GM23338 (cell line): ENCODE measurements around the gene ARAF. TPM values are rescaled to one million over a fixed set of nuclear protein-coding genes. Genes with fewer than 3 reads are reported as not detected.

ENCODE experiments used
- ATAC-seq: fragments of 200-7000 bp; cut with Tn5 transposase; 3 replicates; pipeline ENCODE4 v1.9.1; 2020
- DNase-seq: peaks from one replicate; pipeline ENCODE4 v3.0.0-alpha.2; 2015; ENCODE audit warnings: low spot score
- H2AFZ ChIP-seq: fragments of 200-600 bp; sonication (generic); 2 replicates; pipeline ENCODE4 v1.8.0; 2016; ENCODE audit warnings: antibody characterized with exemption, mild to moderate bottlenecking, moderate library complexity
- H3F3A ChIP-seq: fragments of 200-600 bp; sonication (generic); replicated peaks from 2 replicates; pipeline ENCODE4 v1.8.0; 2017; ENCODE audit warnings: antibody characterized with exemption, mixed run types, low read depth
- H3K27ac ChIP-seq: fragments of 200-600 bp; sonication (generic); 2 replicates; pipeline ENCODE4 v1.6.1; 2016; ENCODE audit warnings: low read depth
- H3K27me3 ChIP-seq: fragments of 200-600 bp; sonication (generic); 2 replicates; pipeline ENCODE4 v1.8.0; 2016; ENCODE audit warnings: mild to moderate bottlenecking, mixed run types, moderate library complexity; ENCODE audit not compliant: insufficient read depth
- H3K36me3 ChIP-seq: fragments of 200-600 bp; sonication (generic); 2 replicates; pipeline ENCODE4 v1.8.0; 2016; ENCODE audit warnings: mild to moderate bottlenecking; ENCODE audit not compliant: insufficient read depth
- H3K4me1 ChIP-seq: fragments of 200-600 bp; sonication (generic); 2 replicates; pipeline ENCODE4 v1.8.0; 2016; ENCODE audit warnings: mild to moderate bottlenecking, moderate library complexity; ENCODE audit not compliant: insufficient read depth
- H3K4me2 ChIP-seq: fragments of 200-600 bp; sonication (generic); 2 replicates; pipeline ENCODE4 v1.7.1; 2017; ENCODE audit warnings: mixed run types
- H3K4me3 ChIP-seq: fragments of 200-600 bp; sonication (generic); 2 replicates; pipeline ENCODE4 v1.6.1; 2016; ENCODE audit warnings: mixed run types
- H3K79me2 ChIP-seq: fragments of 200-600 bp; sonication (generic); replicated peaks from 2 replicates; pipeline ENCODE4 v1.8.0; 2017; ENCODE audit warnings: mild to moderate bottlenecking; ENCODE audit not compliant: insufficient read depth
- H3K9me2 ChIP-seq: fragments of 200-600 bp; sonication (generic); 2 replicates; pipeline ENCODE4 v1.8.0; 2017; ENCODE audit not compliant: insufficient read depth
- H4K20me1 ChIP-seq: fragments of 200-600 bp; sonication (generic); replicated peaks from 2 replicates; pipeline ENCODE4 v1.8.0; 2017; ENCODE audit warnings: mild to moderate bottlenecking; ENCODE audit not compliant: insufficient read depth
- H3K27ac Mint-ChIP-seq: 2 replicates; pipeline ENCODE4 v1.8.0; 2020; ENCODE audit warnings: inconsistent platforms, mild to moderate bottlenecking, moderate library complexity, mixed read lengths
- H3K27me3 Mint-ChIP-seq: 3 replicates; pipeline ENCODE4 v1.8.0; 2022; ENCODE audit warnings: low read depth, mild to moderate bottlenecking, moderate library complexity, mixed read lengths, inconsistent platforms; ENCODE audit not compliant: insufficient read depth, poor library complexity
- H3K36me3 Mint-ChIP-seq: 3 replicates; pipeline ENCODE4 v1.8.0; 2021; ENCODE audit warnings: low read depth, mild to moderate bottlenecking, inconsistent platforms, moderate library complexity, mixed read lengths
- H3K4me1 Mint-ChIP-seq: 3 replicates; pipeline ENCODE4 v1.8.0; 2020; ENCODE audit warnings: mild to moderate bottlenecking, inconsistent platforms, mixed read lengths
- H3K4me3 Mint-ChIP-seq: 3 replicates; pipeline ENCODE4 v1.8.0; 2021; ENCODE audit warnings: moderate library complexity, mild to moderate bottlenecking, inconsistent platforms, mixed read lengths
- H3K9me3 Mint-ChIP-seq: 3 replicates; pipeline ENCODE4 v1.8.0; 2020; ENCODE audit warnings: moderate library complexity, mild to moderate bottlenecking, inconsistent platforms, mixed read lengths
- CREB1 ChIP-seq: fragments of 250-450 bp; sonication (Bioruptor Pico); IDR thresholded peaks from 2 replicates; pipeline ENCODE4 v1.5.0; 2020; ENCODE audit warnings: low read depth, mild to moderate bottlenecking, moderate library complexity
- EZH2 ChIP-seq: fragments of 200-600 bp; sonication (generic); IDR thresholded peaks from one replicate; pipeline ENCODE4 v1.8.0; 2017; ENCODE audit warnings: antibody characterized with exemption, mild to moderate bottlenecking, low read depth; ENCODE audit not compliant: unreplicated experiment
- EZH2phosphoT487 ChIP-seq: fragments of 200-600 bp; sonication (generic); IDR thresholded peaks from one replicate; pipeline ENCODE4 v1.8.1; 2018; ENCODE audit warnings: antibody characterized with exemption; ENCODE audit not compliant: unreplicated experiment
- JUNB ChIP-seq: IDR thresholded peaks from one replicate; pipeline ENCODE4 v1.6.1; 2016; ENCODE audit warnings: antibody characterized with exemption; ENCODE audit not compliant: unreplicated experiment
- NANOG ChIP-seq: IDR thresholded peaks from 2 replicates; pipeline ENCODE4 v1.6.1; 2016; ENCODE audit warnings: antibody characterized with exemption, borderline replicate concordance
- POLR2AphosphoS5 ChIP-seq: IDR thresholded peaks from 2 replicates; pipeline ENCODE4 v1.6.1; 2016; ENCODE audit warnings: antibody characterized with exemption, low read depth
- polyA plus RNA-seq: library from polyadenylated mRNA; unstranded; fragments of >200 nt; fragmentation: Nextera tagmentation; extraction: Ambion mirVana; gene quantifications from 2 replicates; pipeline ENCODE4 v1.2.1, GENCODE V29; 2016
- total RNA-seq: library from RNA; depleted of rRNA; stranded (reverse); fragments of >200 nt; shearing (Covaris generic); gene quantifications from 2 replicates; pipeline ENCODE4 v1.2.3, GENCODE V29; 2014
- TF ChIP-seq, protein P1 (sequence below): fragments of 250-450 bp; sonication (Bioruptor Pico); IDR thresholded peaks from 2 replicates; pipeline ENCODE4 v1.5.0; 2020; ENCODE audit warnings: mild to moderate bottlenecking, moderate library complexity
- TF ChIP-seq, protein P2 (sequence below): IDR thresholded peaks from 2 replicates; pipeline ENCODE4 v1.6.1; 2016; ENCODE audit warnings: antibody characterized with exemption
- TF ChIP-seq, protein P3 (sequence below): IDR thresholded peaks from one replicate; pipeline ENCODE4 v1.6.1; 2018; ENCODE audit warnings: antibody characterized with exemption; ENCODE audit not compliant: unreplicated experiment
- TF ChIP-seq, protein P4 (sequence below), 2 experiments: fragments of 200-600 bp in 1 of 2; sonication (generic) in 1 of 2; conservative IDR thresholded peaks; 2 replicates each; pipeline versions ENCODE4 v1.5.1 to v1.6.1; 2016 to 2017; ENCODE audit warnings: antibody characterized with exemption in 2 of 2, low read depth in 2 of 2, mild to moderate bottlenecking in 2 of 2, moderate library complexity in 1 of 2

ARAF gene
- total and polyA plus RNA-seq, 2 experiments from 2014 or later: 28.2 to 43.9 TPM

DNA sequence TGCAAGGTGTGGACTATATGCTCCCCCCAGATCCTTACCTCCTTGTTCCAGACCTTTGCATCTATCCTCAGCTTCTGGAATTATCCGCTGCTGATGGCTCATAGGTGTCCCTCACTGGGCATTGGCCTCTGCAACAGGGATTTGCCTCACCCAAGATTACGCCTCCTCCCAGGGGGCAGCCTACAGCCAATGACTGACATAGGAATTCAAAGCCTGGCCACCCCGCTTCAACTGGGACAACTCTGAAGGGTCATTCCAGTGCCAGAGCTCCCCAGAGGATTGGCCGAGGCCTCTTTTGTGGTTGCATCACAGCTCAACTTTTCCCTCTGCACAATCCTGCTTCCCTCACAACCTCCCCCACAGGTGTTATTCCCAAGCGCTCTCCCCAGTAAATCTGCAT, 53.6 kb downstream of the ARAF start (continued):
- TF ChIP-seq, protein P1, sequence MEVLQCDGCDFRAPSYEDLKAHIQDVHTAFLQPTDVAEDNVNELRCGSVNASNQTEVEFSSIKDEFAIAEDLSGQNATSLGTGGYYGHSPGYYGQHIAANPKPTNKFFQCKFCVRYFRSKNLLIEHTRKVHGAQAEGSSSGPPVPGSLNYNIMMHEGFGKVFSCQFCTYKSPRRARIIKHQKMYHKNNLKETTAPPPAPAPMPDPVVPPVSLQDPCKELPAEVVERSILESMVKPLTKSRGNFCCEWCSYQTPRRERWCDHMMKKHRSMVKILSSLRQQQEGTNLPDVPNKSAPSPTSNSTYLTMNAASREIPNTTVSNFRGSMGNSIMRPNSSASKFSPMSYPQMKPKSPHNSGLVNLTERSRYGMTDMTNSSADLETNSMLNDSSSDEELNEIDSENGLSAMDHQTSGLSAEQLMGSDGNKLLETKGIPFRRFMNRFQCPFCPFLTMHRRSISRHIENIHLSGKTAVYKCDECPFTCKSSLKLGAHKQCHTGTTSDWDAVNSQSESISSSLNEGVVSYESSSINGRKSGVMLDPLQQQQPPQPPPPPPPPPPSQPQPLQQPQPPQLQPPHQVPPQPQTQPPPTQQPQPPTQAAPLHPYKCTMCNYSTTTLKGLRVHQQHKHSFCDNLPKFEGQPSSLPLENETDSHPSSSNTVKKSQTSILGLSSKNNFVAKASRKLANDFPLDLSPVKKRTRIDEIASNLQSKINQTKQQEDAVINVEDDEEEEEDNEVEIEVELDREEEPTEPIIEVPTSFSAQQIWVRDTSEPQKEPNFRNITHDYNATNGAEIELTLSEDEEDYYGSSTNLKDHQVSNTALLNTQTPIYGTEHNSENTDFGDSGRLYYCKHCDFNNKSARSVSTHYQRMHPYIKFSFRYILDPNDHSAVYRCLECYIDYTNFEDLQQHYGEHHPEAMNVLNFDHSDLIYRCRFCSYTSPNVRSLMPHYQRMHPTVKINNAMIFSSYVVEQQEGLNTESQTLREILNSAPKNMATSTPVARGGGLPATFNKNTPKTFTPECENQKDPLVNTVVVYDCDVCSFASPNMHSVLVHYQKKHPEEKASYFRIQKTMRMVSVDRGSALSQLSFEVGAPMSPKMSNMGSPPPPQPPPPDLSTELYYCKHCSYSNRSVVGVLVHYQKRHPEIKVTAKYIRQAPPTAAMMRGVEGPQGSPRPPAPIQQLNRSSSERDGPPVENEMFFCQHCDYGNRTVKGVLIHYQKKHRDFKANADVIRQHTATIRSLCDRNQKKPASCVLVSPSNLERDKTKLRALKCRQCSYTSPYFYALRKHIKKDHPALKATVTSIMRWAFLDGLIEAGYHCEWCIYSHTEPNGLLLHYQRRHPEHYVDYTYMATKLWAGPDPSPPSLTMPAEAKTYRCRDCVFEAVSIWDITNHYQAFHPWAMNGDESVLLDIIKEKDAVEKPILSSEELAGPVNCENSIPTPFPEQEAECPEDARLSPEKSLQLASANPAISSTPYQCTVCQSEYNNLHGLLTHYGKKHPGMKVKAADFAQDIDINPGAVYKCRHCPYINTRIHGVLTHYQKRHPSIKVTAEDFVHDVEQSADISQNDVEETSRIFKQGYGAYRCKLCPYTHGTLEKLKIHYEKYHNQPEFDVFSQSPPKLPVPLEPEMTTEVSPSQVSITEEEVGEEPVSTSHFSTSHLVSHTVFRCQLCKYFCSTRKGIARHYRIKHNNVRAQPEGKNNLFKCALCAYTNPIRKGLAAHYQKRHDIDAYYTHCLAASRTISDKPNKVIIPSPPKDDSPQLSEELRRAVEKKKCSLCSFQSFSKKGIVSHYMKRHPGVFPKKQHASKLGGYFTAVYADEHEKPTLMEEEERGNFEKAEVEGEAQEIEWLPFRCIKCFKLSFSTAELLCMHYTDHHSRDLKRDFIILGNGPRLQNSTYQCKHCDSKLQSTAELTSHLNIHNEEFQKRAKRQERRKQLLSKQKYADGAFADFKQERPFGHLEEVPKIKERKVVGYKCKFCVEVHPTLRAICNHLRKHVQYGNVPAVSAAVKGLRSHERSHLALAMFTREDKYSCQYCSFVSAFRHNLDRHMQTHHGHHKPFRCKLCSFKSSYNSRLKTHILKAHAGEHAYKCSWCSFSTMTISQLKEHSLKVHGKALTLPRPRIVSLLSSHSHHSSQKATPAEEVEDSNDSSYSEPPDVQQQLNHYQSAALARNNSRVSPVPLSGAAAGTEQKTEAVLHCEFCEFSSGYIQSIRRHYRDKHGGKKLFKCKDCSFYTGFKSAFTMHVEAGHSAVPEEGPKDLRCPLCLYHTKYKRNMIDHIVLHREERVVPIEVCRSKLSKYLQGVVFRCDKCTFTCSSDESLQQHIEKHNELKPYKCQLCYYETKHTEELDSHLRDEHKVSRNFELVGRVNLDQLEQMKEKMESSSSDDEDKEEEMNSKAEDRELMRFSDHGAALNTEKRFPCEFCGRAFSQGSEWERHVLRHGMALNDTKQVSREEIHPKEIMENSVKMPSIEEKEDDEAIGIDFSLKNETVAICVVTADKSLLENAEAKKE (CRISPR knock-in tag): no peak
- TF ChIP-seq, protein P2, sequence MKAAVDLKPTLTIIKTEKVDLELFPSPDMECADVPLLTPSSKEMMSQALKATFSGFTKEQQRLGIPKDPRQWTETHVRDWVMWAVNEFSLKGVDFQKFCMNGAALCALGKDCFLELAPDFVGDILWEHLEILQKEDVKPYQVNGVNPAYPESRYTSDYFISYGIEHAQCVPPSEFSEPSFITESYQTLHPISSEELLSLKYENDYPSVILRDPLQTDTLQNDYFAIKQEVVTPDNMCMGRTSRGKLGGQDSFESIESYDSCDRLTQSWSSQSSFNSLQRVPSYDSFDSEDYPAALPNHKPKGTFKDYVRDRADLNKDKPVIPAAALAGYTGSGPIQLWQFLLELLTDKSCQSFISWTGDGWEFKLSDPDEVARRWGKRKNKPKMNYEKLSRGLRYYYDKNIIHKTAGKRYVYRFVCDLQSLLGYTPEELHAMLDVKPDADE: no peak

DNA sequence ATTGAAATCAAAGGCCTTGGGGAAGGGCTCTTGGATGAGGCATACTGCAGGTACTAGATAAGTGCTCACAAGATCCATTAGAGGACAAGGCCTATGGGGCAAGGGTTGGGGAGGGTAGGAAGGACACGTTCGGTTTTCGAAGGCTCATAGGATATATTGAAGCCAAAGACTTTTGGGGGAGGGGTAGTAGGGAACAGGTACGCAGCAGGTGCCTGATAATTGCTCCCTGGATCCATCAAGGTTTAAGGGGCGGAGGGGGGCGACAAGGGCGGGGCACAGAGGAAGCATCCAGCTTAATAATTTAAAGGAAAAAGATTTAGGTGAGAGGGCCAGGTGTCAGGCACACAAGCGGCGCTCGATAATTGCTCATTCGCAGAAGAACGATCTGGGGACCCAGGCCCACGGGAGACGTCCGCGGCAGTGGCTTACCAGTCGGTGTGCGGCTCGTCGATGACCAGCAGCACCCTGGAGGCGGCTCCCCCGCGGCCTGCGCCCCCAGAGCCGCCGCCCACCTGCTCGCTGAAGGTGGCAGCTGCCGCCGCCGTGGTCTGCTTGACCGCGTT, 58.0 kb downstream of the ARAF start:
- Histone ChIP-seq H3K79me2 (no peaks in the 10 kb centered on the region), H3K9me2 (no peaks in the 10 kb centered on the region), H3K4me3 (peak overlapping the region; percentile 51), H3K27ac (no peak overlapping the region), H3K27me3 (no peaks in the 10 kb centered on the region), H3K4me1 (no peaks in the 10 kb centered on the region), H2AFZ (no peak overlapping the region), H4K20me1 (no peaks in the 10 kb centered on the region), H3K36me3 (no peaks in the 10 kb centered on the region), H3K4me2 (peak overlapping the region; percentile 67), H3F3A (no peaks in the 10 kb centered on the region)
- Mint-ChIP-seq H3K4me1 (peaks cover 18% of the 10 kb centered on the region), H3K4me3 (peak overlapping the region; percentile 58), H3K27me3 (peaks cover 9% of the 10 kb centered on the region), H3K9me3 (no peaks in the 10 kb centered on the region), H3K36me3 (no peaks in the 10 kb centered on the region), H3K27ac (no peak overlapping the region)
- ATAC-seq: no peak
- DNase-seq: no peak
- no peak for TF ChIP-seq JUNB
- TF ChIP-seq POLR2AphosphoS5: no peak
- TF ChIP-seq NANOG: no peak
- TF ChIP-seq, protein P2: no peak
- TF ChIP-seq, protein P3, sequence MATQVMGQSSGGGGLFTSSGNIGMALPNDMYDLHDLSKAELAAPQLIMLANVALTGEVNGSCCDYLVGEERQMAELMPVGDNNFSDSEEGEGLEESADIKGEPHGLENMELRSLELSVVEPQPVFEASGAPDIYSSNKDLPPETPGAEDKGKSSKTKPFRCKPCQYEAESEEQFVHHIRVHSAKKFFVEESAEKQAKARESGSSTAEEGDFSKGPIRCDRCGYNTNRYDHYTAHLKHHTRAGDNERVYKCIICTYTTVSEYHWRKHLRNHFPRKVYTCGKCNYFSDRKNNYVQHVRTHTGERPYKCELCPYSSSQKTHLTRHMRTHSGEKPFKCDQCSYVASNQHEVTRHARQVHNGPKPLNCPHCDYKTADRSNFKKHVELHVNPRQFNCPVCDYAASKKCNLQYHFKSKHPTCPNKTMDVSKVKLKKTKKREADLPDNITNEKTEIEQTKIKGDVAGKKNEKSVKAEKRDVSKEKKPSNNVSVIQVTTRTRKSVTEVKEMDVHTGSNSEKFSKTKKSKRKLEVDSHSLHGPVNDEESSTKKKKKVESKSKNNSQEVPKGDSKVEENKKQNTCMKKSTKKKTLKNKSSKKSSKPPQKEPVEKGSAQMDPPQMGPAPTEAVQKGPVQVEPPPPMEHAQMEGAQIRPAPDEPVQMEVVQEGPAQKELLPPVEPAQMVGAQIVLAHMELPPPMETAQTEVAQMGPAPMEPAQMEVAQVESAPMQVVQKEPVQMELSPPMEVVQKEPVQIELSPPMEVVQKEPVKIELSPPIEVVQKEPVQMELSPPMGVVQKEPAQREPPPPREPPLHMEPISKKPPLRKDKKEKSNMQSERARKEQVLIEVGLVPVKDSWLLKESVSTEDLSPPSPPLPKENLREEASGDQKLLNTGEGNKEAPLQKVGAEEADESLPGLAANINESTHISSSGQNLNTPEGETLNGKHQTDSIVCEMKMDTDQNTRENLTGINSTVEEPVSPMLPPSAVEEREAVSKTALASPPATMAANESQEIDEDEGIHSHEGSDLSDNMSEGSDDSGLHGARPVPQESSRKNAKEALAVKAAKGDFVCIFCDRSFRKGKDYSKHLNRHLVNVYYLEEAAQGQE: no peak
- no peak for TF ChIP-seq EZH2phosphoT487
- no peak for TF ChIP-seq EZH2
- TF ChIP-seq, protein P4, sequence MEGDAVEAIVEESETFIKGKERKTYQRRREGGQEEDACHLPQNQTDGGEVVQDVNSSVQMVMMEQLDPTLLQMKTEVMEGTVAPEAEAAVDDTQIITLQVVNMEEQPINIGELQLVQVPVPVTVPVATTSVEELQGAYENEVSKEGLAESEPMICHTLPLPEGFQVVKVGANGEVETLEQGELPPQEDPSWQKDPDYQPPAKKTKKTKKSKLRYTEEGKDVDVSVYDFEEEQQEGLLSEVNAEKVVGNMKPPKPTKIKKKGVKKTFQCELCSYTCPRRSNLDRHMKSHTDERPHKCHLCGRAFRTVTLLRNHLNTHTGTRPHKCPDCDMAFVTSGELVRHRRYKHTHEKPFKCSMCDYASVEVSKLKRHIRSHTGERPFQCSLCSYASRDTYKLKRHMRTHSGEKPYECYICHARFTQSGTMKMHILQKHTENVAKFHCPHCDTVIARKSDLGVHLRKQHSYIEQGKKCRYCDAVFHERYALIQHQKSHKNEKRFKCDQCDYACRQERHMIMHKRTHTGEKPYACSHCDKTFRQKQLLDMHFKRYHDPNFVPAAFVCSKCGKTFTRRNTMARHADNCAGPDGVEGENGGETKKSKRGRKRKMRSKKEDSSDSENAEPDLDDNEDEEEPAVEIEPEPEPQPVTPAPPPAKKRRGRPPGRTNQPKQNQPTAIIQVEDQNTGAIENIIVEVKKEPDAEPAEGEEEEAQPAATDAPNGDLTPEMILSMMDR (conservative IDR thresholded peaks at IDR 0.05; ENCODE audit: low read depth in 2 of 2): no peak
- TF ChIP-seq CREB1: no peak
